ENCODE data around the gene CALM1. TPM values are rescaled to one million over a fixed set of nuclear protein-coding genes. Genes with fewer than 3 reads are reported as not detected.
A peak's percentile ranks its signal among the peaks of the same experiment; 100 is the strongest.

CALM1 gene
- total RNA-seq, 1 donor from 2014 or later: 328 TPM

GRCh38 chr14:90381999-90382451, 14.8 kb upstream of the CALM1 start:
- no peak for TF ChIP-seq CTCF (IDR thresholded peaks at IDR 0.05; ENCODE audit: insufficient read depth, low read length, poor library complexity, severe bottlenecking)
- no peaks in the 10 kb centered on the region for H3K36me3 ChIP-seq (ENCODE audit: control insufficient read depth, insufficient read depth, low read length)
- H3K27me3 ChIP-seq (ENCODE audit: control insufficient read depth, insufficient read depth, low read length): no peaks in the 10 kb centered on the region
- peak overlapping the region; percentile 53 for H3K4me3 ChIP-seq (ENCODE audit: low read depth, low read length)
- DNase-seq (ENCODE audit: low read depth): no peak

- no peak for DNase-seq (ENCODE audit: low read depth)
Measured at GRCh38 chr14:90382491-90383125, 14.2 kb upstream of the CALM1 start.

DNA sequence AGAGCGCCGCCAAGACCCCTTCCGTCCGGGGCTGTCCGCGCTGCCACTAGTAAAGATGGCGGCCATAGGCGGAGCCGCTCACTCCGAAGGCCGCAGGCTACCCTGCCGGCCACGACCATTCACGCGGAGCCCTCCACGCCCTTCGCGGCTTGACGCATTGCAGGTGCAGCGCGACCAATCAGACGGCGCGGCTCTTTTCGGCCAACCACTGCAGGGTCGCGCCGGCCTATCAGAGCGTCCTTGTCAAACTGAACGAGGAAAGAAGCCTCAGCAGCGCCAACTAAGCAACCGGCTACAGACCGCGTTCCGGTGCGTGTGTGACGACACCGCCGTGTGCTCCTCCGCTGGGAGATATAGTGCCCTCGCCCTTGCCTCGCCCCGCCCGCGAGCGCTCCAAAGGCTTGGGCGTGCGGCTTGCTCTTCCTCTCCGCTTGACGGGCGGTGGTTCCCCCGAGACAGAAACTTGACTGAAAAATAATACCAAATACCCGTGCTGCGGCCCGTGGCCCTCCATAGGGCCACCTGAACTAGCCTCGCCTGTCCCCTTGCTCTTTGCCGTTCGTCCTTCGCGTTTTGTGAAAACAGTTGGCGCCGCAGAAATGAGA, 13.6 kb upstream of the CALM1 start:
- Histone ChIP-seq H3K4me3 (ENCODE audit: low read depth, low read length) (peak overlapping the region; percentile 53), H3K27me3 (ENCODE audit: control insufficient read depth, insufficient read depth, low read length) (no peaks in the 10 kb centered on the region), H3K36me3 (ENCODE audit: control insufficient read depth, insufficient read depth, low read length) (no peaks in the 10 kb centered on the region)
- peak; percentile 97 for DNase-seq (ENCODE audit: low read depth)
- no peak for TF ChIP-seq CTCF (IDR thresholded peaks at IDR 0.05; ENCODE audit: insufficient read depth, low read length, poor library complexity, severe bottlenecking)

More at GRCh38 chr14:90382491-90383125, 14.2 kb upstream of the CALM1 start:
- TF ChIP-seq CTCF (IDR thresholded peaks at IDR 0.05; ENCODE audit: insufficient read depth, low read length, poor library complexity, severe bottlenecking): no peak
- H3K4me3 ChIP-seq (ENCODE audit: low read depth, low read length): peak overlapping the region; percentile 53
- no peaks in the 10 kb centered on the region for H3K27me3 ChIP-seq (ENCODE audit: control insufficient read depth, insufficient read depth, low read length)
- no peaks in the 10 kb centered on the region for H3K36me3 ChIP-seq (ENCODE audit: control insufficient read depth, insufficient read depth, low read length)

- no peaks in the 10 kb centered on the region for H3K27me3 ChIP-seq (ENCODE audit: control insufficient read depth, insufficient read depth, low read length)
- no peak for TF ChIP-seq CTCF (IDR thresholded peaks at IDR 0.05; ENCODE audit: insufficient read depth, low read length, poor library complexity, severe bottlenecking)
- DNase-seq (ENCODE audit: low read depth): no peak
- no peaks in the 10 kb centered on the region for H3K36me3 ChIP-seq (ENCODE audit: control insufficient read depth, insufficient read depth, low read length)
- peak overlapping the region; percentile 52 for H3K4me3 ChIP-seq (ENCODE audit: low read depth, low read length)
Measured at GRCh38 chr14:90383731-90384542, 12.9 kb upstream of the CALM1 start.

DNA sequence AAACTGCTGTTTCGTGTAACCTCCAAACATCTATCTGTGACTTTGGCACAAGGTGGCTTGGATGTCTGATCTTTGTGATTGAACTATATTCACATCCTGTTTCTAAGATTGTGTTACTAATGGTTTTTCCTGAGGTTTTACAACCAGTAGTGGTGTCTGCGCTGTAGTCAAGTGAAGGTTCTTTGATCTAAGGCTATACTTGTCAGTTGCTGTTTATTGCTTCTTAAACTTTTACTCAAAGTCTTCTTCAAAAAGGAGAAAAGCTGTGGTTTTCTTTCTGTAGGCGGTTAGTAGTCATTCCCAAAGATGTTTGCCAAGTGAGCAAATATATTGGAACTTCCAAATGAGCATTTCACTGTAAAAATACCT, 12.3 kb upstream of the CALM1 start:
- DNase-seq (ENCODE audit: low read depth): no peak
- Histone ChIP-seq H3K36me3 (ENCODE audit: control insufficient read depth, insufficient read depth, low read length) (no peaks in the 10 kb centered on the region), H3K27me3 (ENCODE audit: control insufficient read depth, insufficient read depth, low read length) (no peaks in the 10 kb centered on the region), H3K4me3 (ENCODE audit: low read depth, low read length) (no peak overlapping the region)
- no peak for TF ChIP-seq CTCF (IDR thresholded peaks at IDR 0.05; ENCODE audit: insufficient read depth, low read length, poor library complexity, severe bottlenecking)
